Measurements from ENCODE around the gene NPC1. TPM values are rescaled to one million over a fixed set of nuclear protein-coding genes. Genes with fewer than 3 reads are reported as not detected.
A peak's percentile ranks its signal among the peaks of the same experiment; 100 is the strongest.

The NPC1 gene
- total RNA-seq, 2 experiments from 2014 or later = 21.6 to 29.2 TPM

DNA sequence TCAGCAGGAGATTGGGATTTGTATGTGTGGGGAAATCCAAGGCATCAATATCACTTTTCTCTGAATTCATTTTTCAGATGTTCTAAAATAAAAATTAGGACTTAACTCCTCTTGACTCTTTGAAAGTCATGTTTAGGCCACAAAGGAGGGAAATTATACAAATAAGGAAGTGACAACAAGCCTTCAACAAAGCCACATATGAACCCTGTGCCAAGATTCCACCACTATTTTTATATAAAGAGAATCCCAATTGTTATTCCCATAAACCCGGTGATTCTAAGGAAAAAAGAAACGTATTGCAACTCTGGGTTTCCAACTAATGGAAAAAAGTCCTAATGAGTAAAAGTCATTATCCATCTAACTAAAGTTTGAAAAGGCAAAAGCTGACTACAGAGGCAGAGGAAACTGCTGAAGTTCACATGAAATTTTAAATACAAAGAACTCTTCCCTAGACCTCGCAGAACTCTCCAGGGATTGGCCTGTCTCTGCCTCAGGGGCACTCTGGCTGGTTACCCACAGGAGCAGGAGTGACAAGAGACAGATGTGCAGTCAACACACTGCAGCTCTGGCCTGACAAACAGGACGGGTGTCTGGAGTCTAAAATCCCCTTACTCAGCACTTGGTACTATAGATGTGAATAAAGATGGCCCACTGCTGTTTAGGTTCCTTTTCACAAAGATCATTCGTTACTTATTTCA, 11.5 kb downstream of the NPC1 start:
- POLR2A ChIA-PET = no interaction called here
- peaks cover 30% of the 10 kb centered on the region for H3K36me3 Mint-ChIP-seq (ENCODE audit: low read depth)

GRCh38 chr18:23573626-23574431, 12.5 kb downstream of the NPC1 start:
- intact Hi-C loops (cut with DNase I, micrococcal nuclease) = no loop called here
- Mint-ChIP-seq H3K9me3 (ENCODE audit: low read depth) (no peaks in the 10 kb centered on the region), H3K4me1 (peaks cover 31% of the 10 kb centered on the region), H3K27ac (peak overlapping the region; percentile 59), H3K36me3 (ENCODE audit: low read depth) (peaks cover 34% of the 10 kb centered on the region), H3K4me3 (peak overlapping the region; percentile 3), H3K27me3 (no peaks in the 10 kb centered on the region)
- ATAC-seq (peak; percentile 87), DNase-seq (peak; percentile 61)
- ChIA-PET CTCF (interaction anchor here (1.5 kb wide), 1 partner anchor 11 kb away, joined by 3 read pairs; no protein-coding TSS in a partner anchor), POLR2A (no interaction called here)

More for the DNA sequence above, 11.5 kb downstream of the NPC1 start:
- CTCF ChIA-PET = no interaction called here
- Mint-ChIP-seq H3K4me1 (peaks cover 38% of the 10 kb centered on the region), H3K4me3 (no peak overlapping the region), H3K27me3 (no peaks in the 10 kb centered on the region), H3K27ac (peak overlapping the region; percentile 59), H3K9me3 (ENCODE audit: low read depth) (no peaks in the 10 kb centered on the region)
- ATAC-seq (no peak), DNase-seq (no peak)
- intact Hi-C loops (cut with DNase I, micrococcal nuclease) = no loop called here

GRCh38 chr18:23573020-23573419, 13.3 kb downstream of the NPC1 start:
- DNase-seq (no peak), ATAC-seq (no peak)
- H3K27me3 Mint-ChIP-seq = no peaks in the 10 kb centered on the region
- H3K4me1 Mint-ChIP-seq = peaks cover 27% of the 10 kb centered on the region
- H3K9me3 Mint-ChIP-seq (ENCODE audit: low read depth) = no peaks in the 10 kb centered on the region
- CTCF ChIA-PET = interaction anchor here (1.5 kb wide), 1 partner anchor 10 kb away, joined by 3 read pairs; no protein-coding TSS in a partner anchor
- POLR2A ChIA-PET = no interaction called here
- H3K36me3 Mint-ChIP-seq (ENCODE audit: low read depth) = peaks cover 40% of the 10 kb centered on the region
- intact Hi-C loops (cut with DNase I, micrococcal nuclease) = no loop called here
- peak overlapping the region; percentile 7 for H3K27ac Mint-ChIP-seq
- H3K4me3 Mint-ChIP-seq = no peak overlapping the region

GRCh38 chr18:23572570-23572969, 13.7 kb downstream of the NPC1 start:
- POLR2A ChIA-PET = no interaction called here
- no peak overlapping the region for H3K27ac Mint-ChIP-seq
- intact Hi-C loops (cut with DNase I, micrococcal nuclease) = no loop called here
- H3K9me3 Mint-ChIP-seq (ENCODE audit: low read depth) = no peaks in the 10 kb centered on the region
- CTCF ChIA-PET = interaction anchor here (1.5 to 1.7 kb wide), 2 partner anchors 9 to 15 kb away, joined by 3 read pairs; no protein-coding TSS in a partner anchor
- no peak overlapping the region for H3K4me3 Mint-ChIP-seq
- no peaks in the 10 kb centered on the region for H3K27me3 Mint-ChIP-seq
- peaks cover 27% of the 10 kb centered on the region for H3K4me1 Mint-ChIP-seq
- H3K36me3 Mint-ChIP-seq (ENCODE audit: low read depth) = peaks cover 42% of the 10 kb centered on the region
- DNase-seq (no peak), ATAC-seq (no peak)

GRCh38 chr18:23572012-23572411, 14.3 kb downstream of the NPC1 start:
- no peaks in the 10 kb centered on the region for H3K9me3 Mint-ChIP-seq (ENCODE audit: low read depth)
- H3K36me3 Mint-ChIP-seq (ENCODE audit: low read depth) = peaks cover 46% of the 10 kb centered on the region
- no peaks in the 10 kb centered on the region for H3K27me3 Mint-ChIP-seq
- intact Hi-C loops (cut with DNase I, micrococcal nuclease) = no loop called here
- no peak overlapping the region for H3K27ac Mint-ChIP-seq
- H3K4me3 Mint-ChIP-seq = no peak overlapping the region
- no peak for ATAC-seq
- DNase-seq = no peak
- ChIA-PET CTCF (interaction anchor here (1.7 kb wide), 1 partner anchor 16 kb away, joined by 3 read pairs; no protein-coding TSS in a partner anchor), POLR2A (no interaction called here)
- H3K4me1 Mint-ChIP-seq = peaks cover 27% of the 10 kb centered on the region

- DNase-seq = no peak
- H3K27ac Mint-ChIP-seq = no peak overlapping the region
- no peaks in the 10 kb centered on the region for H3K27me3 Mint-ChIP-seq
- ATAC-seq = no peak
- intact Hi-C loops (cut with DNase I, micrococcal nuclease) = no loop called here
- CTCF ChIA-PET = interaction anchor here (1.3 to 1.7 kb wide), 2 partner anchors 17 to 72 kb away, joined by 3 read pairs; no protein-coding TSS in a partner anchor
- no peak overlapping the region for H3K4me3 Mint-ChIP-seq
- H3K4me1 Mint-ChIP-seq = peaks cover 27% of the 10 kb centered on the region
- POLR2A ChIA-PET = no interaction called here
- H3K9me3 Mint-ChIP-seq (ENCODE audit: low read depth) = no peaks in the 10 kb centered on the region
- H3K36me3 Mint-ChIP-seq (ENCODE audit: low read depth) = peaks cover 46% of the 10 kb centered on the region
Observed at GRCh38 chr18:23570912-23571504, 15.3 kb downstream of the NPC1 start.

- no peaks in the 10 kb centered on the region for H3K27me3 Mint-ChIP-seq
- H3K9me3 Mint-ChIP-seq (ENCODE audit: low read depth) = no peaks in the 10 kb centered on the region
- DNase-seq (no peak), ATAC-seq (no peak)
- ChIA-PET CTCF (interaction anchor here (1.0 to 1.5 kb wide), 4 partner anchors 12 to 71 kb away, joined by 3 to 4 read pairs (median 3); no protein-coding TSS in a partner anchor), POLR2A (interaction anchor here (0.6 kb wide), 1 partner anchor 49 kb away, joined by 4 read pairs; no protein-coding TSS in a partner anchor)
- intact Hi-C loops (cut with DNase I, micrococcal nuclease) = no loop called here
- no peak overlapping the region for H3K27ac Mint-ChIP-seq
- H3K4me1 Mint-ChIP-seq = peaks cover 20% of the 10 kb centered on the region
- no peak overlapping the region for H3K4me3 Mint-ChIP-seq
- peaks cover 47% of the 10 kb centered on the region for H3K36me3 Mint-ChIP-seq (ENCODE audit: low read depth)
Observed at GRCh38 chr18:23569299-23570063, 16.8 kb downstream of the NPC1 start.

- H3K4me3 Mint-ChIP-seq = no peak overlapping the region
- ChIA-PET POLR2A (interaction anchor here (0.6 kb wide), 1 partner anchor 48 kb away, joined by 4 read pairs; no protein-coding TSS in a partner anchor), CTCF (interaction anchor here (1.2 to 1.5 kb wide), 2 partner anchors 13 to 17 kb away, joined by 3 to 4 read pairs; no protein-coding TSS in a partner anchor)
- DNase-seq (no peak), ATAC-seq (no peak)
- H3K4me1 Mint-ChIP-seq = peaks cover 15% of the 10 kb centered on the region
- intact Hi-C loops (cut with DNase I, micrococcal nuclease) = no loop called here
- H3K27ac Mint-ChIP-seq = no peak overlapping the region
- no peaks in the 10 kb centered on the region for H3K27me3 Mint-ChIP-seq
- H3K36me3 Mint-ChIP-seq (ENCODE audit: low read depth) = peaks cover 51% of the 10 kb centered on the region
- H3K9me3 Mint-ChIP-seq (ENCODE audit: low read depth) = no peaks in the 10 kb centered on the region
Observed at GRCh38 chr18:23568281-23569138, 17.8 kb downstream of the NPC1 start.

DNA sequence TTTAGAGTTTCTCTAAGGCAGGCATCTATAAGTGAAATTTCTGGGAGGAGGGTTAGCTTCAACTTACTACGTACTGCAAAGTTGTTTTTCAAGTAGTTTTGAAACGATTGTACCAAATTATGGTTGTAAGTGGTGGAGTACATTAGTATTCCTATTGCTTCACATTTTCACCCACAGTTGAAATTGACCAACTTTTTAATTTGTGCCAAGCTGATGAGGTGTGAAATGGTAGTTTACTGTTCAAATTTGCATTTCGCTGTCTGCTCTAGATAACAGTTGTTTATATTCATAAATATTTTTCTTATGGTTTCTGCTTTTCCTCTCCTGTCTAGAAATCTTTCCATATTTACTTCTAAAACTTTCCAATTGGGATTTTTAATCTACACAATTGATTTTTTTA, 18.6 kb downstream of the NPC1 start:
- ChIA-PET CTCF (no interaction called here), POLR2A (no interaction called here)
- no peaks in the 10 kb centered on the region for H3K27me3 Mint-ChIP-seq

DNA sequence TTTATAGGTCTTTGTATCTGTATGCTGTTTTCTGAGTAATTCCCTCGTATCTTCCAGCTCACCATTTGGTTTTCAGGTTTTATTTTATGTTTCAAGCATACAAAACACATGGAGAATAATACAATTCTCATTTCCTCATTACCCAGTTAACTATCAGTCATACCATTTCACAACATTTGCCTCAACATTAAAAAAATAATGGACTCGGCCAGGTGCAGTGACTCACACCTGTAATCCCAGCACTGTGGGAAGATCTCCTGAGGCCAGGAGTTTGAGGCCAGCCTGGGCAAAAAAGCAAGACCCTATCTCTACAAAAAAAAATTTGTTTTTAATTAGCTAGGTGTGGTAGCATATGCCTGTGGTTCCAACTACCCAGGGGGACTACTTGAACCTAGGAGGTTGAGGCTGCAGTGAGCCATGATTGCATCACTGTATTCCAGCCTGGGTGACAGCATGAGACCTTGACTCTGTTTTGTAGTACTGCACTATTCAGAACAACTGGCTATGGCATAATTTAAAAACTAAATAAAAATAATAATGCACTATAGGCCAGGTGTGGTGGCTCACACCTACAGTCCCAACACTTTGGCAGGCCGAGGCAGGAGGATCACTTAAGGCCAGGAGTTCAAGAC, 20.3 kb downstream of the NPC1 start:
- H3K36me3 Mint-ChIP-seq (ENCODE audit: low read depth) = peaks cover 60% of the 10 kb centered on the region
- no peak overlapping the region for H3K4me3 Mint-ChIP-seq
- peaks cover 9% of the 10 kb centered on the region for H3K4me1 Mint-ChIP-seq
- ChIA-PET POLR2A (no interaction called here), CTCF (interaction anchor here (0.8 to 1.0 kb wide), 2 partner anchors 14 to 22 kb away, joined by 3 to 4 read pairs; no protein-coding TSS in a partner anchor)
- H3K9me3 Mint-ChIP-seq (ENCODE audit: low read depth) = no peaks in the 10 kb centered on the region
- intact Hi-C loops (cut with DNase I, micrococcal nuclease) = no loop called here
- no peaks in the 10 kb centered on the region for H3K27me3 Mint-ChIP-seq
- DNase-seq = no peak
- ATAC-seq = no peak
- no peak overlapping the region for H3K27ac Mint-ChIP-seq

More for the DNA sequence above, 18.6 kb downstream of the NPC1 start:
- Mint-ChIP-seq H3K9me3 (ENCODE audit: low read depth) (no peaks in the 10 kb centered on the region), H3K4me3 (no peak overlapping the region), H3K36me3 (ENCODE audit: low read depth) (peaks cover 57% of the 10 kb centered on the region), H3K4me1 (peaks cover 11% of the 10 kb centered on the region), H3K27ac (no peak overlapping the region)
- DNase-seq (no peak), ATAC-seq (no peak)
- intact Hi-C loops (cut with DNase I, micrococcal nuclease) = no loop called here
